Body of pancreas (tissue), 4 donors: ENCODE data around the gene MYO18B.

Source experiments
- POLR2A ChIP-seq, 3 donors: fragments of 450-650 bp; IDR thresholded peaks; one replicate each; pipeline ENCODE4 v1.6.1; 2016; ENCODE audit warnings: antibody characterized with exemption in 3 of 3, mild to moderate bottlenecking in 2 of 3
- TF ChIP-seq, protein P1 (sequence below), 7 experiments: fragments of 450-650 bp in 4 of 7; fragments of 200-600 bp in 3 of 7; sonication (generic) in 3 of 7; IDR thresholded peaks; one replicate each; pipeline ENCODE4 v1.5.1; 2016 to 2019; ENCODE audit warnings: antibody characterized with exemption in 7 of 7

DNA sequence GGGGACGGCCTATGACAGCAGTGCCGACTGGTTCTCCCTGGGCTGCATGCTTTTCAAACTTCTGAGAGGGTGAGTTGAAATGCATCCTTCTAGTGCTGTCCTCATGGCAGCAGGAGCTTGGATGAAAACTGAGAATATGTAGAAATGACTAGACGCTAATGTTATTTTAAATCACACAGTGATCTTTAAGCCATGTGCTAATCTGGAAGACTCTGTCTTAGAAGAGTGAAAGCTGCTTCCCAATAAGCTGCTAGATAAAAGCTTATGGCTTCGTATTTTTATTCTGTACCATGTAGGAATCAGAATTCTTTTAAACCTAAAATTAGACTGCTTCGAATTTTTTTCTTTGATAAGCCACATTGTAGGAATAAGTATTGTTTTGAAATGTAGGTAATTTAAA is 46.8 kb upstream of the MYO18B start:
- TF ChIP-seq, protein P1, sequence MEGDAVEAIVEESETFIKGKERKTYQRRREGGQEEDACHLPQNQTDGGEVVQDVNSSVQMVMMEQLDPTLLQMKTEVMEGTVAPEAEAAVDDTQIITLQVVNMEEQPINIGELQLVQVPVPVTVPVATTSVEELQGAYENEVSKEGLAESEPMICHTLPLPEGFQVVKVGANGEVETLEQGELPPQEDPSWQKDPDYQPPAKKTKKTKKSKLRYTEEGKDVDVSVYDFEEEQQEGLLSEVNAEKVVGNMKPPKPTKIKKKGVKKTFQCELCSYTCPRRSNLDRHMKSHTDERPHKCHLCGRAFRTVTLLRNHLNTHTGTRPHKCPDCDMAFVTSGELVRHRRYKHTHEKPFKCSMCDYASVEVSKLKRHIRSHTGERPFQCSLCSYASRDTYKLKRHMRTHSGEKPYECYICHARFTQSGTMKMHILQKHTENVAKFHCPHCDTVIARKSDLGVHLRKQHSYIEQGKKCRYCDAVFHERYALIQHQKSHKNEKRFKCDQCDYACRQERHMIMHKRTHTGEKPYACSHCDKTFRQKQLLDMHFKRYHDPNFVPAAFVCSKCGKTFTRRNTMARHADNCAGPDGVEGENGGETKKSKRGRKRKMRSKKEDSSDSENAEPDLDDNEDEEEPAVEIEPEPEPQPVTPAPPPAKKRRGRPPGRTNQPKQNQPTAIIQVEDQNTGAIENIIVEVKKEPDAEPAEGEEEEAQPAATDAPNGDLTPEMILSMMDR (IDR thresholded peaks at IDR 0.05): no peak
- TF ChIP-seq POLR2A (IDR thresholded peaks at IDR 0.05): no peak
